Measurements from ENCODE around the gene PPFIA2.
A peak's percentile ranks its signal among the peaks of the same experiment; 100 is the strongest.

Gene PPFIA2

DNA sequence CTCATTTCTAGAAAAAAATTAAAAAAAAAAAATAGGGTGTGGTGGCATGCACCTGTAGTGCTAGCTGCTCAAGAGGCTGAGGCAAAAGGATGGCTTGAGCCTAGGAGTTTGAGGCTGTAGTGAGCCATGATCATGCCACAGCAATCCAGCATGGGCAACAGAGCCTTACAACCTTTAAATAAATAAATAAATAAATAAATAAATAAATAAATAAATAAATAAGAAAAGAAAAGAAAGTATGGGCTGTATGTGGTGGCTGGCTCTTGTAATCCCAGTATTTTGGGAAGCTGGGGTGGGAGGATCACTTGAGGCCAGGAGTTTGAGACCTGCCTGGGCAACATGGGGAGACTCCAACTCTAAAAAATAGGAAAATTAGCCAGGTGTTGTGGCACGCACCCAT is 373.0 kb downstream of the PPFIA2 start:
- intact Hi-C loops (cut with DNase I) = no loop called here

DNA sequence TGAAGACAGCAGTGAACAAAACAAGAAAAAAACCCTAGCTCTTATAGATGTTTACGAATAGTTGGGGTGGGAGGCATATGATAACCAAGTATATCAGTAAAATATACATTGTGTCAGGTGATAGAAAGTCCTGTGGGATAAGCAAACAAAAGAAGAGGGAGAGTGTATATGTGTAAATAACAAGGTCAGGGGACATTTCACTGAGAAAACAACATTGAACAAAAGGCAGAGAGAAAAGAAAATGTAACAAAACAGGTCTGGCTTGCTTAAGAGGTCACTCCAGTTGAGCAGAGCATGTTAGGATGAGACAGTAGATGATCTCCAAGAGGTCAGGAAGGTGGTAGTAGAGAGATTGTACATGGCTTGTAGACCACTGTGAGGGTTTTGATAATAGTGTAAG is 377.2 kb downstream of the PPFIA2 start:
- intact Hi-C loops (cut with DNase I) = no loop called here

More for the DNA sequence above, 373.0 kb downstream of the PPFIA2 start:
- no peak for DNase-seq

DNA sequence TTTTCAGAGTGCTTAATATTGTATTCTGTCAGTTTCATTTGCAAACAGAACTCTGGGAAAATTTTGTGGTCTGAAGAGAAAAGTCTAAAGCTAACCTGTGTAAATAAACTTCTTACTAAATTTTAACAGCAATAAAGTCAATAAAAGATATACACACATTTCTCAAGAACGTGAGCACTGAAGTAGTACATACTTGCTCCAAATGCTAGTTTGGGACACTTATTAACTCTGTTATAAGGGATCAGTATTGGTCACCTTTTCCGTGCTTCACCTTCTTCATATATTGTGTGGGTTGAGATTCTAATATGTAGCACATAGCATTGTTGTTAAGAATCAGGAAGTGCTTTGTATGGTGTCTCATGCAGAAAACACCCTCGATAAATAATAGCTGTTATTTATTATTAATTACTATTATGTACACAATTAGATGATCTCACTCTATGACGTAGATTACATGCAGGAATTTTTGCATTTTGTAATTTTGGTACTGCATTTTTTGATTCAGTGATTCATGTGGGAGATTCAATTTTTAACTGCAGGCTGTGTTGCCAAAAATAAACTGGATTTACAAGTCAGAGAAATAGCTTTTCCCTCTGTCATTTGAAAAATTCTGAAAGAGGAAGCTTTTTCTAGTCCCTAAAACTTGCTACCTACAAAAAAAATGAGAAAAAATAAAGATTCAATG is 380.4 kb downstream of the PPFIA2 start:
- intact Hi-C loops (cut with DNase I) = no loop called here
- DNase-seq = no peak

More for the DNA sequence above, 377.2 kb downstream of the PPFIA2 start:
- no peak for DNase-seq

DNA sequence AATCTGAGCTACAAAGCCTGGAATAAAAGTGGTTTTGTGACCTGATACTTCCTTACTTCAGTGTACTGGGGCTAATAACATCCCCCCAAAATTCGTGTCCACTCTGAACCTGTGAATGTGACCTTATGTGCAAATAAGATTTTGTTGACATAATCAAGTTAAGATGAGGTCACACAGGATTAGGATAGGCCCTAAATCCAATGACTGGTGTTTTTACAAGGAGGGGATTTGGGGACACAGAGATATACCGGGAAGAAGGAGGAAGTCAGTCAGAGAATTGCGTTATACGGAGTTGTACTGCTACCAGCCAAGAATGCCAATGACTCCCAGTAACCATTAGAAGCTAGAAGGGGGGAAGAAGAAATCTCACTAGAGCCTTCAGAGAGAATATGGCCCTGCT is 381.4 kb downstream of the PPFIA2 start:
- intact Hi-C loops (cut with DNase I) = no loop called here
- DNase-seq = no peak

DNA sequence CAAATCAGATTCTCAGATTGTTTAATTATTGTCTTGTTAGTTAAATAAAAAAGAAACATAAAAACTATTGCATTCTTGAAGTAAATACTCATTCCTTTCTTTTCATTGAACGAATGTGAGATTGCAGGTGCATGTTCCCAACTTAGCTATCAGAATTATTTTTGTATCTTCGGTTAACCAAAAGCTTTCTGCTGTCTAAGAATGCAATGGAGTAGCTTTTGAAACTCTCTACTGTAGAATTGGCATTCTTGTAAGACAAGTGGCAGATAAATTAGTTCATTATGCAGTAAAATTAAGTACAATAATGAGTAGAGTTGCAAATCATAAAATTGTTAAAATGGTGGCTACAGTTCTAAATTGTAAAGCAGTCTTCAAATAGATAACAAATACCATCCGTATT is 383.2 kb downstream of the PPFIA2 start:
- intact Hi-C loops (cut with DNase I) = no loop called here
- DNase-seq = no peak

DNA sequence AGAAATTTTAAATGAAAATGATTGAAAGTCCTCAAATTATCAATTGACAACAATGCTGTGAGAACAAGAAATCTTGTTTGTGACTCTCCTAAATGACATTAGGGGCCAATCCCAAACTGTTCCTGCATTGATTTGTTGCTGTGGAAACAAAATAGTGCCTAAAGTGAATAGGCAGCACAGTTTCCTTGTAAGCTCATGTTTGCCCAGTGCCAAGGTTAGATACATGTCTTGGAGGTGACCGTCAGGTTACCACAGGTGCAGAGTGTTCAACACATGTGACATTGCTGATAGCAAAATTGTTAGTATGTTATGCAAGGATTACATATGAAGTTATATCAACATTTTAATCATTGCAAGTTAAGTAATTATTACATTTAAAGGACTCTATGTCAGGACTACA is 388.7 kb downstream of the PPFIA2 start:
- intact Hi-C loops (cut with DNase I) = no loop called here
- no peak for DNase-seq

DNA sequence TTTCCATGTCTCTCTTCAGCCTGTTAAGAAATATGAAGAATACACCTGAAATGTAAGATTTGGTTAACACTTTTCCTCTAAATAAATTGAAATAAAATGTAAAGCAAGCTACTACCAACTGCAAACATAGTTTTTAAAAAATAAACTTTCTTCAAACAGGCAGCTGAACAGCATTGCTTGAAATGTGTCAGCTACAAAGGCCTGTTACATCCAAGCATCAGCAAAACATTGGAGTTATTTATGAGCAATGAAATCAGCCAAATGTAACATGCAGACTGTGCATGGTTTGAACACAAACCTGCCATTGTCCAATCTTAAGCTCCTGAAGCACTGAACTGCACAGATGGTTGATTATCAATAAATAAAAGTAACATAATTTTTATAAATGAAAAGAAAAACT is 390.0 kb downstream of the PPFIA2 start:
- intact Hi-C loops (cut with DNase I) = loop anchor here (10.0 kb wide), 1 partner anchor 66 kb away; no protein-coding TSS in a partner anchor
- peak in 5 of 42 donors; percentile 5 to 51 (median 13) for DNase-seq

DNA sequence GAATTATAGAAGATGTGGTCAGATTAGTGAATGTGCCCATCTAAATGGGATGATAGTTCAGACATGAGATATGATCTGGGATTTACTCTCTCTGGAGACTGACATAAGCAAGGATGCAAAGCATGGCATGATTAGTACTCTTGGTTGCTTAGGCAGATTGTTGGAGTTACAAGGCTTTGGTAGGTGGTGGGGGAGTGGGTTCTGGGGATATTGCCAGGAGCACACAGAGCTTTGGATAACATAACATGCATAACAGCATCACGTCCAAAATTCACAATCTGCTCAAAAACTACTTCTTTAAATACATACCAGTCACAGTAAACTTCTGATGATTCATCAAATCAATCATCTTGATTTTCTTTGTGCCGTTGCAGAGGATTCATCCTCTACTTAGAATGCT is 393.9 kb downstream of the PPFIA2 start:
- no peak for DNase-seq
- intact Hi-C loops (cut with DNase I) = loop anchor here (10.0 kb wide), 1 partner anchor 70 kb away; no protein-coding TSS in a partner anchor

DNA sequence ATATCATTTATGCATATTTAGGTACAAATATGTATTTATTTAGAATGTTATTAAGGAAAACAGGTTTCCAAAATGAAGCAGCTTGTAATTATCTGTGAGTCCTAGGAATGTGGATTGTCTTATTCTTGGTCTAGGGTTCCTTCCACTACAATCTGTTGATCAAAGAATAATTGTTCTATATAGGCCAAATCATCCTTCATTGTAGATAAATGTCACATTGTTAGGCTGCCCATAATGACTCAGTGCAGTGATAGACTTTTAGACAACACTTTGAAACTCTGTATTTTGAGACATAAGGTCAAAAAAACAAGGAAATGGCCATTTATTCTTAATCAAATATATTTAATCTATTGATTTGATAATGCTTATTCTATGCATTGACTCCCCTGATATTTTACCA is 398.2 kb downstream of the PPFIA2 start:
- peak in 1 of 42 donors; percentile 25 for DNase-seq
- intact Hi-C loops (cut with DNase I) = loop anchor here (10.0 kb wide), 1 partner anchor 74 kb away; no protein-coding TSS in a partner anchor

DNA sequence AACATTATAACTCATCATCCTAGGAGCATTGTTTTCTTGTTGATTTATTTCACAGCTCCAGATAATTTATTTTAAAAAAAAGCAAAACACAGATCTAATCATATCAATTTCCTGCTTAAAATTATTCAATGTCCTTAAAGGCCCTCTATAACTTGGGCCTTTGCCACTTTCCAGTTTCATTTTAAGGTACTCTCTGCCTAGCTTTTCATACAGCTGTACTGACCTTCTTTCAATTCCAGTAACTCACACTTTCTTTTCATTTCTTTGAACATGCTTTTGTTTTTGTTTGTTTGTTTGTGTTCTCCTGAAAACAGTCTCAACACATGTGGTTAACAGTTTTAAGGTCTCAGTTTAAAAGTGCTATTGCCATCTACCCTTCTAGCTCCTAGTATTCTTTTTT is 399.4 kb downstream of the PPFIA2 start:
- intact Hi-C loops (cut with DNase I) = loop anchor here (10.0 kb wide), 1 partner anchor 75 kb away; no protein-coding TSS in a partner anchor
- no peak for DNase-seq

DNA sequence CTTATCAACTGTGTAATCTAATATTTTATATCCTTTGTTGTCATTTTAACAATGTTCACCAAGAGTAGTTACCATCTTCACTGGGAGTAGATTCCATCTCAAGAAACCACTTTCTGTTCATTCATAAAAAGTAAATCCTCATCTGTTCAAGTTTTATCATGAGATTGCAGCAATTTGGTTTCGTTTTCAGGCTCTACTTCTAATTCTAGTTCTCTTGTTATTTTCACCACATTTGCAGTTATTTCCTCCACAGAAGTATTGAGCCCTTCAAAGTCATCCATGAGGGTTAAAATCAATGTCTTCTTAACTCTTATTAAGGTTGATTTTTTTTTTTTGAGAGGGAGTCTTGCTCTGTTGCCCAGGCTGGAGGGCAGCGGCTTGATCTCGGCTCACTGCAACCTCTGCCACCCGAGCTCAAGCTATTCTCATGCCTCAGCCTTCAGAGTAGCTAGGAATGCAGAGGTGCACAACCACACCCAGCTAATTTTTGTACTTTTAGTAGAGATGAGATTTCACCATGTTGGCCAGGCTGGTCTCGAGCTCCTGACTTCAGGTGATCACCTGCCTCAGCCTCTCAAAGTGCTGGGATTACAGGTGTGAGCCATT is 404.7 kb downstream of the PPFIA2 start:
- intact Hi-C loops (cut with DNase I) = no loop called here
- DNase-seq = no peak

DNA sequence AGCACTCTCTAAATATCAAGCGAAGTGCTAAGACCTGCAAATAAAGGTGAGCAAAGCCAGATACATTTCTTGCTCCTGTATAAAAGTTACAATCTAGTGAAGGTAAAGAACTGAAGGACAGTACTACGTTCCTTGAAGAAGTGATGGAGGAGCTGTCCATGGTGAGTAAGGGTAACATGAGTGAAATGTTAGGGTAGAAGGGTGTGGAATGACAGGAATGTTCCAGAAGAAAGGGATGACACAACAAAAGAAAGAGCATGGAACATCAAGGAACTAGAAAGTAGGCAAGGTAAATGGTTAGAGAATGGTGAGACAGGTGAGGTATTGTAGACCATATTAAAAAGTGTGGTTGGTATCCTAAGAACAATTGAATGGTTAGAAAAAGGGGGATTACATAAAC is 408.8 kb downstream of the PPFIA2 start:
- intact Hi-C loops (cut with DNase I) = no loop called here
- DNase-seq = no peak

DNA sequence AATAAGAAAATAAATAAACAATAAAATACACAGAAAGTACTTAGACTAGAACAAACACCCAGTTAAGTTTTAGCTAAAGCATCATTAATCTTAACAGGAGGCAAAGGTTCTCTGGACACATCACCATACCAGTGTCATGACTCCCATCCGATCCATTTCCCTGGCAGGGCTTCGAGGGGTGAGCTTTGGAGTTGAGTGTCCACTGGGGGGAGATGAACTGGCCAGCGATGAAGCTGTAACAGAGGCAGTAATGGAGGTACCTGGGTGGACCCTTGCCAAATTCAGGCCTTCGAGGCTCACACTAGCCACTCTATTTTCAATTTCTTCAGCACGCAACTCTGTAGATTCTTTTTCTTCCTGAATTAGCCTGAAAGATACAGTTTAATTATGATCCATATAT is 411.7 kb downstream of the PPFIA2 start:
- no peak for DNase-seq
- intact Hi-C loops (cut with DNase I) = no loop called here

DNA sequence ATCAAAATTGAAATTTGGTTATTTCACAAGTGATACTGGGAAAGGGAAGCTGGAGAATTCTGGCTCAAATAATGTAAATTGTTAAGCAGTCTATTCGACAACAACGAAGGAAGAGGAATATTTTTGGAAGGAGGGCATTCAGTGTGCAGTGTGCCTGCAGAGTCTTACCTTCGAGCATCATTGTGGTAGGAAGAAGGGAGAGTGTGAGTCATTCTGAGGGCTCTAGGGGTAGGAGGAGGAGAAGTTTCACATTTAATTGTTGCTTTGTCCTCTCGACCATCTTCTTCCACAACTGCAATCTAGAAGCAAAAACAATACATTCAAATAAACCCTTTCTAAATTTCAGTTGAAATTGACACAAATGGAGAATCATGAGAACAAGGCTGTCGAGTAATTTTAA is 418.2 kb downstream of the PPFIA2 start:
- no peak for DNase-seq
- intact Hi-C loops (cut with DNase I) = no loop called here

DNA sequence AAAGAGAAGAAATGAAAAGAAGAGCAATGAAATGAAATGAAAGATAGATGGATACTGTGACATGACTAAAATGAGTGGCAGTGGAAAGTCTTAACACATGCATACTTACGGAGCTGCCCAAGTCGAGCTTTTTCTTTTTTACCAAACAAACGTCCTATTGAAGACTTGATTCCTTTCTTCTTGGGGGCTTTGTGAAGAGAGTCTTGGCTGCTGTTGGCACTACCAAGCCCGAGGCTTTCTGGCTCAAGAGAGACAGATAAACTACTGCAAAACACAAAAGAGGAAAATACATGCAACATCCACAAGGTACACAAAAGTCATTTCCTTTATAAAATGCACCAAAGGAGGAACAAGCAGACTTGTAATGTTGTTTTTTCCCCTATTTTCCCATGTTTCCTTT is 420.1 kb downstream of the PPFIA2 start:
- intact Hi-C loops (cut with DNase I) = loop anchor here (10.0 kb wide), 1 partner anchor 286 kb away; no protein-coding TSS in a partner anchor

DNA sequence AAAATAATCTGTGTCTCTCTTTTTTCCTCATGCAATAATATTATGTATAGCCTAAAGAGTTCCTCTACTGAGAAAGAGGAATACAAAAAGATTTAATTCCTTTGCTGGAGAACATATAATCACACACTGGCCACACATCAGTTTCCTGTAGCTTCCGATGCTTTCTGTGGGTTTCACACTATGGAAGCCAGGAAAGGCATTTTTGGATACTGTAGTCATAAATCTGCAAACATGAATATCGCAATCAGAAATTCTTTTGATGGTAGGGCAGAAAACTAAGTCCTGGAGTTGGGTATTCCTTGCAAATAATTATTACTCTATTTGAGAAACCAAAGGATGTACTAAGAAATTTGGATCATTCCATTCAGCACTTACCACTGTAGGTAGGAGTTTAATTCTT is 421.3 kb downstream of the PPFIA2 start:
- intact Hi-C loops (cut with DNase I) = loop anchor here (10.0 kb wide), 1 partner anchor 287 kb away; no protein-coding TSS in a partner anchor
- no peak for DNase-seq

More for the DNA sequence above, 420.1 kb downstream of the PPFIA2 start:
- no peak for DNase-seq

DNA sequence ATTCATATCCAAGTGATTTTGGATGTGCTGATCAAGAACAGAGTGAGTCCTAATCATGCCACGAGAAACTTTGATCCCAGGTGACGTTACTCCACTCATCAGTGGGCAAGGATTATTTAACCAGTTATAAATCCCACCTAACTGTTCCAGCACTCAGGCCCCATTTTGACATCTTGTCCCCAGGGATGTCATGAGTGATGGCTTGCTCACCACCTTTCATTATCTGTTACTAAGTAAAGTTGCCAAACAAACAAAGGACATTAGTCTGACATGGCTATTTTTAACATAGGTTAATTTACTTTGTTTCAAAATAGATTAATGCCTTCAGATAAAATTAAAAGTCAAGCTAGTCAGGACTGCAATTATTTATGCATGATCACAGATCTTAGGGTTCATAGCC is 425.3 kb downstream of the PPFIA2 start:
- intact Hi-C loops (cut with DNase I) = loop anchor here (10.0 kb wide), 1 partner anchor 291 kb away; no protein-coding TSS in a partner anchor
- DNase-seq = no peak

DNA sequence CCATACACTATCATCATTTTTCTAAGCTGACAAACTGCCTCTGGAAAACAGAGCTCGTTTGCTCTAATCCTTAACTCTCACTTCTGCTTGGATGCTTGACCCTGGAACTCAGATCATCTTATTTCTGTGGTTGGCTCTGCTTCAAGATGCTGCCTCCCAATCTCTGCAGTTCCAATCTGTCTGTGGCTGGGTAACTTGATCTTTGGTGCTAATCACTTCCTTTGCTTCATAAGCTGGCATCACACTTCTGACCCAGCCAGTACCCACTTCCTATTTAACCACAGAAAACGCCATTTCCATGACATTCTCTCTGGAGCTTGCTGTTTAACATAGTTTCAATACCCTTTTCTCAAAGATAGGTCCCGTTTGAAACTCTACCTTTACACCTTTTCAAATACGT is 427.1 kb downstream of the PPFIA2 start:
- peak in 3 of 42 donors; percentile 6 to 16 (median 13) for DNase-seq
- intact Hi-C loops (cut with DNase I) = loop anchor here (10.0 kb wide), 1 partner anchor 293 kb away; no protein-coding TSS in a partner anchor

DNA sequence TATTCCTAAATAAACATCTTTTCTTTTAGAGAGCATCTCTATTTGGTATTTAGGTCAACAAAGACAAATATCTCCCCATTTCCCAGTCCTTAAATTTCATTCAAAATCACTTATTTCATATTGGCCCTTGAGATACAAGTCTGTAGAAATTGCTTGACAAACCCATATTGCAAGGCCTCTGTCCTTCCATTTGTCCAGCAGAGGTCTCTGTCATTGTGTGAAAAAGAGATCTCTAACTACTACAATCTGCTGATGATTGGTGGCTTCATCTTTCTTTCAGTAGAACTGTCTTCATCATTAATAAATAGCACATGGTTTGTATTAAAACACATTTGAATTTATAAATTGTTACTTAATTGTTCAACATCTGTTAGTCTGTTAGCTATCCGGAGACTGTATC is 428.7 kb downstream of the PPFIA2 start:
- intact Hi-C loops (cut with DNase I) = loop anchor here (10.0 kb wide), 1 partner anchor 294 kb away; no protein-coding TSS in a partner anchor
- DNase-seq = peak in 9 of 42 donors; percentile 14 to 70 (median 43)

DNA sequence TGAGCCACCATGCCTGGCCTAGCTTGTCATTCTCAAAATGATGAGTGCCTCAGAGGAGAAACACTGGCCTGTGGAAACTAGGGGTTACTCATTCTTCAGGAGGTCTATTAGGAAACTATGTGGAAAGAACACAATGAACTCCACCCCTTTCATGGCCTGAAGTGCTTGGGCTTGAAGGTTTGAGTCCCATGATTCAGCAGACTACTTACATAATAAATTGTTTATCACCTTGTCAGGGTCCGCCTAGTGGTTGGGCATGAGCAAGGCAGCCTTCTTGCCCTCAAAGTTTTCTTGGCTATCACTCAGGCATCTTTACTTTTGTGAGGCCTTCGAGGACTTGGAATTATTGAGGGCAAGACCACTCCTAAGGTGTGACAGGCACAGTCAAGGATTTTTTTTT is 430.1 kb downstream of the PPFIA2 start:
- no peak for DNase-seq
- intact Hi-C loops (cut with DNase I) = no loop called here
